ENCODE results near the gene MTX1.
A peak's percentile ranks its signal among the peaks of the same experiment; 100 is the strongest.

The MTX1 gene

GRCh38 chr1:155170101-155170785, 38.3 kb upstream of the MTX1 start:
- Histone ChIP-seq H3K27me3 (ENCODE audit: insufficient read depth, low read length) (no peaks in the 10 kb centered on the region), H3K4me1 (ENCODE audit: insufficient read depth, low read length) (peaks cover 32% of the 10 kb centered on the region), H3K36me3 (ENCODE audit: insufficient read depth, low read length) (peaks cover 16% of the 10 kb centered on the region), H2AFZ (ENCODE audit: low read depth, low read length) (no peak overlapping the region), H3K9me3 (ENCODE audit: low read length) (no peaks in the 10 kb centered on the region), H3K4me3 (ENCODE audit: low read length) (no peak overlapping the region)

GRCh38 chr1:155170806-155171205, 37.7 kb upstream of the MTX1 start:
- Histone ChIP-seq H3K4me1 (ENCODE audit: insufficient read depth, low read length) (peaks cover 33% of the 10 kb centered on the region), H3K4me3 (ENCODE audit: low read length) (no peak overlapping the region), H2AFZ (ENCODE audit: low read depth, low read length) (no peak overlapping the region), H3K9me3 (ENCODE audit: low read length) (no peaks in the 10 kb centered on the region), H3K27me3 (ENCODE audit: insufficient read depth, low read length) (no peaks in the 10 kb centered on the region), H3K36me3 (ENCODE audit: insufficient read depth, low read length) (peaks cover 16% of the 10 kb centered on the region)

- H2AFZ ChIP-seq (ENCODE audit: low read depth, low read length): no peak overlapping the region
- no peaks in the 10 kb centered on the region for H3K9me3 ChIP-seq (ENCODE audit: low read length)
- H3K27me3 ChIP-seq (ENCODE audit: insufficient read depth, low read length): no peaks in the 10 kb centered on the region
- H3K4me1 ChIP-seq (ENCODE audit: insufficient read depth, low read length): peaks cover 25% of the 10 kb centered on the region
- peaks cover 16% of the 10 kb centered on the region for H3K36me3 ChIP-seq (ENCODE audit: insufficient read depth, low read length)
- peak overlapping the region; percentile 78 for H3K4me3 ChIP-seq (ENCODE audit: low read length)
These were observed 36.4 kb upstream of the MTX1 start for GRCh38 chr1:155171836-155172731.

GRCh38 chr1:155172732-155173477, 35.6 kb upstream of the MTX1 start, which contains the start of gene KRTCAP2:
Gene KRTCAP2 (minus strand): TSS chr1:155173304. CDS start chr1:155173224, 80 bp downstream.
- Histone ChIP-seq H3K4me3 (ENCODE audit: low read length) (peak within 1 kb of the TSS; percentile 78), H3K9me3 (ENCODE audit: low read length) (no peaks in the 10 kb centered on the region), H3K4me1 (ENCODE audit: insufficient read depth, low read length) (peaks cover 25% of the 10 kb centered on the region), H3K36me3 (ENCODE audit: insufficient read depth, low read length) (peaks cover 20% of the 10 kb centered on the region), H2AFZ (ENCODE audit: low read depth, low read length) (no peak within 1 kb of the TSS), H3K27me3 (ENCODE audit: insufficient read depth, low read length) (no peaks in the 10 kb centered on the region)

- Histone ChIP-seq H2AFZ (ENCODE audit: low read depth, low read length) (no peak within 1 kb of the TSS), H3K27me3 (ENCODE audit: insufficient read depth, low read length) (no peaks in the 10 kb centered on the region), H3K9me3 (ENCODE audit: low read length) (no peaks in the 10 kb centered on the region), H3K4me1 (ENCODE audit: insufficient read depth, low read length) (peaks cover 25% of the 10 kb centered on the region), H3K4me3 (ENCODE audit: low read length) (peak within 1 kb of the TSS; percentile 78), H3K36me3 (ENCODE audit: insufficient read depth, low read length) (peaks cover 24% of the 10 kb centered on the region)
These were observed 34.8 kb upstream of the MTX1 start, which contains the start of gene TRIM46 for GRCh38 chr1:155173478-155174323. Gene TRIM46 (plus strand): TSS chr1:155173849. CDS start chr1:155173967, 118 bp downstream.

GRCh38 chr1:155174324-155175280, 33.9 kb upstream of the MTX1 start:
- Histone ChIP-seq H3K4me3 (ENCODE audit: low read length) (peak overlapping the region; percentile 78), H3K4me1 (ENCODE audit: insufficient read depth, low read length) (peaks cover 25% of the 10 kb centered on the region), H3K36me3 (ENCODE audit: insufficient read depth, low read length) (peaks cover 21% of the 10 kb centered on the region), H3K27me3 (ENCODE audit: insufficient read depth, low read length) (no peaks in the 10 kb centered on the region), H2AFZ (ENCODE audit: low read depth, low read length) (no peak overlapping the region), H3K9me3 (ENCODE audit: low read length) (no peaks in the 10 kb centered on the region)

- Histone ChIP-seq H2AFZ (ENCODE audit: low read depth, low read length) (no peak overlapping the region), H3K4me3 (ENCODE audit: low read length) (peak overlapping the region; percentile 78), H3K27me3 (ENCODE audit: insufficient read depth, low read length) (no peaks in the 10 kb centered on the region), H3K36me3 (ENCODE audit: insufficient read depth, low read length) (peaks cover 19% of the 10 kb centered on the region), H3K4me1 (ENCODE audit: insufficient read depth, low read length) (peaks cover 25% of the 10 kb centered on the region), H3K9me3 (ENCODE audit: low read length) (no peaks in the 10 kb centered on the region)
These were observed 33.1 kb upstream of the MTX1 start for GRCh38 chr1:155175281-155175926.

- no peaks in the 10 kb centered on the region for H3K27me3 ChIP-seq (ENCODE audit: insufficient read depth, low read length)
- H2AFZ ChIP-seq (ENCODE audit: low read depth, low read length): no peak overlapping the region
- no peak overlapping the region for H3K4me3 ChIP-seq (ENCODE audit: low read length)
- H3K9me3 ChIP-seq (ENCODE audit: low read length): no peaks in the 10 kb centered on the region
- peaks cover 25% of the 10 kb centered on the region for H3K4me1 ChIP-seq (ENCODE audit: insufficient read depth, low read length)
- peaks cover 18% of the 10 kb centered on the region for H3K36me3 ChIP-seq (ENCODE audit: insufficient read depth, low read length)
These were observed 32.5 kb upstream of the MTX1 start for GRCh38 chr1:155175927-155176371.

- Histone ChIP-seq H3K36me3 (ENCODE audit: insufficient read depth, low read length) (peaks cover 18% of the 10 kb centered on the region), H3K4me3 (ENCODE audit: low read length) (no peak overlapping the region), H3K4me1 (ENCODE audit: insufficient read depth, low read length) (peaks cover 25% of the 10 kb centered on the region), H3K9me3 (ENCODE audit: low read length) (no peaks in the 10 kb centered on the region), H3K27me3 (ENCODE audit: insufficient read depth, low read length) (no peaks in the 10 kb centered on the region), H2AFZ (ENCODE audit: low read depth, low read length) (no peak overlapping the region)
These were observed 31.9 kb upstream of the MTX1 start for GRCh38 chr1:155176544-155177071.

GRCh38 chr1:155177192-155177917, 31.1 kb upstream of the MTX1 start:
- no peaks in the 10 kb centered on the region for H3K27me3 ChIP-seq (ENCODE audit: insufficient read depth, low read length)
- peaks cover 20% of the 10 kb centered on the region for H3K4me1 ChIP-seq (ENCODE audit: insufficient read depth, low read length)
- no peak overlapping the region for H2AFZ ChIP-seq (ENCODE audit: low read depth, low read length)
- H3K4me3 ChIP-seq (ENCODE audit: low read length): no peak overlapping the region
- peaks cover 18% of the 10 kb centered on the region for H3K36me3 ChIP-seq (ENCODE audit: insufficient read depth, low read length)
- H3K9me3 ChIP-seq (ENCODE audit: low read length): no peaks in the 10 kb centered on the region
